HepG2 (cell line): ENCODE data around the gene NFKB2. TPM values are rescaled to one million over a fixed set of nuclear protein-coding genes. Genes with fewer than 3 reads are reported as not detected.

Experiments
- AKAP8 ChIP-seq: sonication (generic); formaldehyde crosslinking; IDR thresholded peaks from 2 replicates; pipeline ENCODE4 v1.5.1; 2020; ENCODE audit warnings: mild to moderate bottlenecking, missing genetic modification reagents
- CCDC6 ChIP-seq: sonication (generic); formaldehyde crosslinking; IDR thresholded peaks from 2 replicates; pipeline ENCODE4 v1.8.1; 2022; ENCODE audit warnings: mild to moderate bottlenecking, missing genetic modification reagents, moderate library complexity
- FOXA3 ChIP-seq: IDR thresholded peaks from 2 replicates; pipeline ENCODE4 v1.6.1; 2016; ENCODE audit warnings: missing genetic modification reagents, missing compliant biosample characterization
- GFI1 ChIP-seq: sonication (generic); formaldehyde crosslinking; IDR thresholded peaks from 2 replicates; pipeline ENCODE4 v1.5.0; 2020; ENCODE audit warnings: missing genetic modification reagents, mild to moderate bottlenecking, borderline replicate concordance
- KMT2A ChIP-seq: sonication (generic); formaldehyde crosslinking; IDR thresholded peaks from 2 replicates; pipeline ENCODE4 v1.4.0; 2020; ENCODE audit warnings: missing genetic modification reagents
- NFAT5 ChIP-seq: sonication (generic); formaldehyde crosslinking; IDR thresholded peaks from 2 replicates; pipeline ENCODE4 v1.4.0; 2020; ENCODE audit warnings: missing genetic modification reagents
- NR3C1 ChIP-seq: sonication (generic); formaldehyde crosslinking; IDR thresholded peaks from 2 replicates; pipeline ENCODE4 v1.4.0; 2020; ENCODE audit warnings: missing genetic modification reagents
- SATB2 ChIP-seq: sonication (generic); formaldehyde crosslinking; IDR thresholded peaks from 2 replicates; pipeline ENCODE4 v1.5.0; 2020; ENCODE audit warnings: missing genetic modification reagents
- SCMH1 ChIP-seq: sonication (generic); formaldehyde crosslinking; IDR thresholded peaks from 2 replicates; pipeline ENCODE4 v1.9.0; 2021; ENCODE audit warnings: missing genetic modification reagents, mild to moderate bottlenecking, borderline replicate concordance
- TBL1XR1 ChIP-seq: fragments of 150-350 bp; IDR thresholded peaks from 2 replicates; pipeline ENCODE4 v1.6.1; 2014; ENCODE audit warnings: borderline replicate concordance, low read length; ENCODE audit not compliant: partially characterized antibody
- ZFAT ChIP-seq: sonication (generic); formaldehyde crosslinking; conservative IDR thresholded peaks from 2 replicates; pipeline ENCODE4 v1.8.1; 2023; ENCODE audit warnings: missing genetic modification reagents, inconsistent platforms
- ZNF282 ChIP-seq: fragments of 450-650 bp; IDR thresholded peaks from 2 replicates; pipeline ENCODE4 v1.6.1; 2018; ENCODE audit not compliant: partially characterized antibody
- ZNF329 ChIP-seq: sonication (generic); formaldehyde crosslinking; IDR thresholded peaks from 2 replicates; pipeline ENCODE4 v1.9.0; 2021; ENCODE audit warnings: low read depth, mild to moderate bottlenecking, missing genetic modification reagents
- ZNF468 ChIP-seq: sonication (generic); formaldehyde crosslinking; IDR thresholded peaks from 2 replicates; pipeline ENCODE4 v1.8.0; 2022; ENCODE audit warnings: mild to moderate bottlenecking, moderate library complexity, missing genetic modification reagents
- ZNF552 ChIP-seq: sonication (generic); formaldehyde crosslinking; IDR thresholded peaks from 2 replicates; pipeline ENCODE4 v1.9.0; 2022; ENCODE audit warnings: missing genetic modification reagents, mild to moderate bottlenecking, borderline replicate concordance
- ZNF777 ChIP-seq: sonication (generic); formaldehyde crosslinking; IDR thresholded peaks from 2 replicates; pipeline ENCODE4 v1.4.0; 2020; ENCODE audit warnings: missing genetic modification reagents
- ZNF788 ChIP-seq: sonication (generic); formaldehyde crosslinking; IDR thresholded peaks from 2 replicates; pipeline ENCODE4 v1.5.0; 2020; ENCODE audit warnings: mild to moderate bottlenecking, missing genetic modification reagents, borderline replicate concordance
- ZNF850 ChIP-seq: sonication (generic); formaldehyde crosslinking; conservative IDR thresholded peaks from 2 replicates; pipeline ENCODE4 v1.9.0; 2021; ENCODE audit warnings: mild to moderate bottlenecking, missing genetic modification reagents
- ZNF878 ChIP-seq: sonication (generic); formaldehyde crosslinking; IDR thresholded peaks from 2 replicates; pipeline ENCODE4 v1.8.1; 2023; ENCODE audit warnings: mild to moderate bottlenecking, missing genetic modification reagents, moderate library complexity
- polyA plus RNA-seq, 8 experiments: library from polyadenylated mRNA; depleted of rRNA in 3 of 8; stranded (reverse) in 7 of 8; unstranded in 1 of 8; fragments of >200 nt; fragmentation: Illumina TruSeq in 4 of 8; extraction: Trizol in 4 of 8; gene quantifications; 2 replicates each; pipeline versions ENCODE4 v1.2.1 to v1.2.3, GENCODE V29; 2011 to 2016; ENCODE audit warnings: low read depth in 4 of 8, missing spikeins in 1 of 8, mixed read lengths in 1 of 8; ENCODE audit not compliant: insufficient read depth in 1 of 8
- total RNA-seq, 5 experiments: library from RNA; depleted of rRNA; stranded (reverse); fragments of >200 nt; fragmentation: Illumina TruSeq; extraction: Trizol; gene quantifications; 2 replicates each; pipeline ENCODE4 v1.2.3, GENCODE V29; 2016; ENCODE audit warnings: low read depth in 1 of 5
- TF ChIP-seq, protein P1 (sequence below): sonication (generic); formaldehyde crosslinking; IDR thresholded peaks from 2 replicates; pipeline ENCODE4 v1.8.0; 2022; ENCODE audit warnings: mild to moderate bottlenecking, missing genetic modification reagents, moderate library complexity
- TF ChIP-seq, protein P2 (sequence below): IDR thresholded peaks from 2 replicates; pipeline ENCODE4 v1.6.1; 2016; ENCODE audit warnings: control low read depth
- TF ChIP-seq, protein P3 (sequence below): sonication (generic); formaldehyde crosslinking; IDR thresholded peaks from 2 replicates; pipeline ENCODE4 v1.4.0; 2020; ENCODE audit warnings: missing genetic modification reagents, borderline replicate concordance

Gene NFKB2
- total and polyA plus RNA-seq, 2 of the 13 experiments (the other 11 are each of a cell fraction or from before 2014, with no cell fraction given): 7.7 to 12.5 TPM

- TF ChIP-seq, protein P1, sequence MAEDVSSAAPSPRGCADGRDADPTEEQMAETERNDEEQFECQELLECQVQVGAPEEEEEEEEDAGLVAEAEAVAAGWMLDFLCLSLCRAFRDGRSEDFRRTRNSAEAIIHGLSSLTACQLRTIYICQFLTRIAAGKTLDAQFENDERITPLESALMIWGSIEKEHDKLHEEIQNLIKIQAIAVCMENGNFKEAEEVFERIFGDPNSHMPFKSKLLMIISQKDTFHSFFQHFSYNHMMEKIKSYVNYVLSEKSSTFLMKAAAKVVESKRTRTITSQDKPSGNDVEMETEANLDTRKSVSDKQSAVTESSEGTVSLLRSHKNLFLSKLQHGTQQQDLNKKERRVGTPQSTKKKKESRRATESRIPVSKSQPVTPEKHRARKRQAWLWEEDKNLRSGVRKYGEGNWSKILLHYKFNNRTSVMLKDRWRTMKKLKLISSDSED (CRISPR knock-in tag): no peak
- TF ChIP-seq, protein P2, sequence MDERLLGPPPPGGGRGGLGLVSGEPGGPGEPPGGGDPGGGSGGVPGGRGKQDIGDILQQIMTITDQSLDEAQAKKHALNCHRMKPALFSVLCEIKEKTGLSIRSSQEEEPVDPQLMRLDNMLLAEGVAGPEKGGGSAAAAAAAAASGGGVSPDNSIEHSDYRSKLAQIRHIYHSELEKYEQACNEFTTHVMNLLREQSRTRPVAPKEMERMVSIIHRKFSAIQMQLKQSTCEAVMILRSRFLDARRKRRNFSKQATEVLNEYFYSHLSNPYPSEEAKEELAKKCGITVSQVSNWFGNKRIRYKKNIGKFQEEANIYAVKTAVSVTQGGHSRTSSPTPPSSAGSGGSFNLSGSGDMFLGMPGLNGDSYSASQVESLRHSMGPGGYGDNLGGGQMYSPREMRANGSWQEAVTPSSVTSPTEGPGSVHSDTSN (CRISPR knock-in tag): no peak
- TF ChIP-seq SATB2 (CRISPR knock-in tag): no peak
- no peak for TF ChIP-seq ZNF468 (CRISPR knock-in tag)
- TF ChIP-seq TBL1XR1: no peak
- no peak for TF ChIP-seq ZNF282
- TF ChIP-seq ZNF850 (CRISPR knock-in tag): 0 out of 2 replicates have a peak, but pooled peaks have one; percentile 69
- peak; percentile 56; the same call in 1 of the 2 replicates for TF ChIP-seq CCDC6
- TF ChIP-seq GFI1 (CRISPR knock-in tag): no peak
- TF ChIP-seq ZNF788 (CRISPR knock-in tag): no peak
- no peak for TF ChIP-seq SCMH1 (CRISPR knock-in tag)
- TF ChIP-seq, protein P3, sequence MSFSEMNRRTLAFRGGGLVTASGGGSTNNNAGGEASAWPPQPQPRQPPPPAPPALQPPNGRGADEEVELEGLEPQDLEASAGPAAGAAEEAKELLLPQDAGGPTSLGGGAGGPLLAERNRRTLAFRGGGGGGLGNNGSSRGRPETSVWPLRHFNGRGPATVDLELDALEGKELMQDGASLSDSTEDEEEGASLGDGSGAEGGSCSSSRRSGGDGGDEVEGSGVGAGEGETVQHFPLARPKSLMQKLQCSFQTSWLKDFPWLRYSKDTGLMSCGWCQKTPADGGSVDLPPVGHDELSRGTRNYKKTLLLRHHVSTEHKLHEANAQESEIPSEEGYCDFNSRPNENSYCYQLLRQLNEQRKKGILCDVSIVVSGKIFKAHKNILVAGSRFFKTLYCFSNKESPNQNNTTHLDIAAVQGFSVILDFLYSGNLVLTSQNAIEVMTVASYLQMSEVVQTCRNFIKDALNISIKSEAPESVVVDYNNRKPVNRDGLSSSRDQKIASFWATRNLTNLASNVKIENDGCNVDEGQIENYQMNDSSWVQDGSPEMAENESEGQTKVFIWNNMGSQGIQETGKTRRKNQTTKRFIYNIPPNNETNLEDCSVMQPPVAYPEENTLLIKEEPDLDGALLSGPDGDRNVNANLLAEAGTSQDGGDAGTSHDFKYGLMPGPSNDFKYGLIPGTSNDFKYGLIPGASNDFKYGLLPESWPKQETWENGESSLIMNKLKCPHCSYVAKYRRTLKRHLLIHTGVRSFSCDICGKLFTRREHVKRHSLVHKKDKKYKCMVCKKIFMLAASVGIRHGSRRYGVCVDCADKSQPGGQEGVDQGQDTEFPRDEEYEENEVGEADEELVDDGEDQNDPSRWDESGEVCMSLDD: no peak
- TF ChIP-seq NR3C1 (CRISPR knock-in tag): no peak
- TF ChIP-seq FOXA3 (CRISPR knock-in tag): no peak
- no peak for TF ChIP-seq ZNF777 (CRISPR knock-in tag)
- TF ChIP-seq ZNF329 (CRISPR knock-in tag): no peak
- no peak for TF ChIP-seq KMT2A (CRISPR knock-in tag)
- TF ChIP-seq ZFAT: no peak
- no peak for TF ChIP-seq ZNF552 (CRISPR knock-in tag)
- TF ChIP-seq NFAT5 (CRISPR knock-in tag): no peak
- TF ChIP-seq ZNF878: no peak
- no peak for TF ChIP-seq AKAP8 (CRISPR knock-in tag)
Observed at GRCh38 chr10:102421507-102421756, 25.9 kb downstream of the NFKB2 start (continued).
